Measurements from ENCODE around the gene BCLAF3.

Gene BCLAF3

GRCh38 chrX:20026278-20026677 lies 35.4 kb upstream of the BCLAF3 start:
- peak; percentile 10 for DNase-seq (ENCODE audit: extremely low read depth, low read depth)
- H3K4me3 ChIP-seq (replicated peaks; ENCODE audit: low read depth, low read length), result no peak overlapping the region
- no peak for TF ChIP-seq CTCF (IDR thresholded peaks at IDR 0.05; ENCODE audit: low read depth, low read length, missing control alignments)

GRCh38 chrX:20019672-20020365 lies 29.0 kb upstream of the BCLAF3 start:
- no peak overlapping the region for H3K4me3 ChIP-seq (replicated peaks; ENCODE audit: low read depth, low read length)
- TF ChIP-seq CTCF (IDR thresholded peaks at IDR 0.05; ENCODE audit: low read depth, low read length, missing control alignments), result no peak
- DNase-seq (ENCODE audit: extremely low read depth, low read depth), result no peak

- H3K4me3 ChIP-seq (replicated peaks; ENCODE audit: low read depth, low read length), result no peak overlapping the region
- no peak for TF ChIP-seq CTCF (IDR thresholded peaks at IDR 0.05; ENCODE audit: low read depth, low read length, missing control alignments)
- DNase-seq (ENCODE audit: extremely low read depth, low read depth), result no peak
These were observed 25.7 kb upstream of the BCLAF3 start for GRCh38 chrX:20016616-20016945.

GRCh38 chrX:20015945-20016615 lies 25.2 kb upstream of the BCLAF3 start:
- no peak overlapping the region for H3K4me3 ChIP-seq (replicated peaks; ENCODE audit: low read depth, low read length)
- DNase-seq (ENCODE audit: extremely low read depth, low read depth), result no peak
- TF ChIP-seq CTCF (IDR thresholded peaks at IDR 0.05; ENCODE audit: low read depth, low read length, missing control alignments), result no peak

- DNase-seq (ENCODE audit: extremely low read depth, low read depth), result no peak
- no peak for TF ChIP-seq CTCF (IDR thresholded peaks at IDR 0.05; ENCODE audit: low read depth, low read length, missing control alignments)
- H3K4me3 ChIP-seq (replicated peaks; ENCODE audit: low read depth, low read length), result no peak overlapping the region
These were observed 24.6 kb upstream of the BCLAF3 start for GRCh38 chrX:20015422-20015821.

- no peak for DNase-seq (ENCODE audit: extremely low read depth, low read depth)
- no peak for TF ChIP-seq CTCF (IDR thresholded peaks at IDR 0.05; ENCODE audit: low read depth, low read length, missing control alignments)
- H3K4me3 ChIP-seq (replicated peaks; ENCODE audit: low read depth, low read length), result no peak overlapping the region
These were observed 20.7 kb upstream of the BCLAF3 start for GRCh38 chrX:20011608-20012007.
